Mucosa of descending colon (tissue), 3 donors: Measurements from ENCODE around the gene IGSF21. TPM values are rescaled to one million over a fixed set of nuclear protein-coding genes. Genes with fewer than 3 reads are reported as not detected.

Source experiments
- ATAC-seq: fragments of 200-7000 bp; cut with Tn5 transposase; one replicate; pipeline ENCODE4 v1.9.1; 2020; ENCODE audit warnings: mild to moderate bottlenecking, moderate library complexity
- DNase-seq, 3 donors: peaks; one replicate each; pipeline ENCODE4 v3.0.0-alpha.2; 2020
- H3K36me3 ChIP-seq: fragments of 200-600 bp; one replicate; pipeline ENCODE4 v1.8.0; 2021; ENCODE audit warnings: low read depth, mild to moderate bottlenecking
- H3K4me1 ChIP-seq: fragments of 200-600 bp; one replicate; pipeline ENCODE4 v1.8.0; 2021; ENCODE audit warnings: low read depth, mild to moderate bottlenecking
- H3K4me3 ChIP-seq: fragments of 200-600 bp; one replicate; pipeline ENCODE4 v1.8.0; 2021; ENCODE audit warnings: mild to moderate bottlenecking
- H3K9me3 ChIP-seq: fragments of 200-600 bp; one replicate; pipeline ENCODE4 v1.8.0; 2021; ENCODE audit warnings: mild to moderate bottlenecking
- CTCF ChIP-seq: fragments of 200-600 bp; IDR thresholded peaks from one replicate; pipeline ENCODE4 v1.8.0; 2022; ENCODE audit warnings: antibody characterized with exemption, mild to moderate bottlenecking
- intact Hi-C, 2 donors: fragments of 100-400 bp; cut with DNase I in 1 of 2; cut with micrococcal nuclease in 1 of 2; formaldehyde crosslinking; loops; one replicate each; pipeline versions ENCODE4 v1.11.0 to v1.11.1; 2022; cut with DNase I, micrococcal nuclease
- total RNA-seq, 3 donors: library from RNA; stranded (reverse); fragmentation: NEBNext Ultra II Directional in 2 of 3; extraction: Animal tissue kit (Norgen Biotek cat#: 25700) in 2 of 3; gene quantifications; one replicate each; pipeline versions ENCODE4 v1.2.1 to v1.2.4, GENCODE V29; 2021 to 2023
- donor health status: DM: no; HTN: no; CAD: no; lungs with moderate emphysema.
- donor health status: DM: no; HTN: no; CAD: no.
- donor health status: DM: no; HTN: yes; CAD: no.

The IGSF21 gene
- total RNA-seq, 3 donors from 2014 or later: 0.70 to 1.4 (median 0.96) TPM

DNA sequence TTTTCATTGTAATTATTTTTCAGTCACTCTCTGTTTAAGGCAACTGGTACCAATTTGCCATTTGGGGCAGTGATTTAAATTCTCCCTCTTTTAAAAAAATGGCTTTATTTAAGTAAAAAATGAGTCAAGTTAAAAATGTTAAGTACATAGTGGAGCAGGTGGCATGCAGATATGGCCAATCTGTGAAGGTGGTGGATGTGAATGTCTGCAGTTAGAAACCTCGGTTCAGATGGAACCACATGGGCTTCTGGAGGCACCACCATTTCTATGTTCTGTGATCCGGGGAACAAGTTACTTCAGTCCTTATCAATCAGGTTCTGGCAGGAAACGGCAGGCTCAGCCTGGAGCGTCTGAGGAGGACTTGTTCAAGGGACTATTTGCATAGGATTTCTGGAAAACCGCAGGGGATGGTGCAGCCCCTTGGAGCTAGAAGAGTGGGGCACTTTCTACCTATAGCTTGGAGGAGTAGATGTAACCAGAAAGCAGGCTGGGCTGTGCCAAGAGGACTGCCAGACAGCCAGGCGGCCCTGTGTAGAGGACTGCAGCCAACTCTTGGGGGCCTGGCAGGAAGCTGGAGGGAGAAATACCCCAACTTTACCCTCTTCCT lies 12.3 kb downstream of the IGSF21 start:
- intact Hi-C loops: no loop called here
- no peaks in the 10 kb centered on the region for H3K9me3 ChIP-seq
- no peaks in the 10 kb centered on the region for H3K36me3 ChIP-seq
- no peak for TF ChIP-seq CTCF
- H3K4me1 ChIP-seq: no peaks in the 10 kb centered on the region
- ATAC-seq (no peak), DNase-seq (peak in 1 of 3 donors; percentile 16)
- no peak overlapping the region for H3K4me3 ChIP-seq

- TF ChIP-seq CTCF: no peak
- intact Hi-C loops: no loop called here
Measured at GRCh38 chr1:18120638-18121037, 13.0 kb downstream of the IGSF21 start.

DNA sequence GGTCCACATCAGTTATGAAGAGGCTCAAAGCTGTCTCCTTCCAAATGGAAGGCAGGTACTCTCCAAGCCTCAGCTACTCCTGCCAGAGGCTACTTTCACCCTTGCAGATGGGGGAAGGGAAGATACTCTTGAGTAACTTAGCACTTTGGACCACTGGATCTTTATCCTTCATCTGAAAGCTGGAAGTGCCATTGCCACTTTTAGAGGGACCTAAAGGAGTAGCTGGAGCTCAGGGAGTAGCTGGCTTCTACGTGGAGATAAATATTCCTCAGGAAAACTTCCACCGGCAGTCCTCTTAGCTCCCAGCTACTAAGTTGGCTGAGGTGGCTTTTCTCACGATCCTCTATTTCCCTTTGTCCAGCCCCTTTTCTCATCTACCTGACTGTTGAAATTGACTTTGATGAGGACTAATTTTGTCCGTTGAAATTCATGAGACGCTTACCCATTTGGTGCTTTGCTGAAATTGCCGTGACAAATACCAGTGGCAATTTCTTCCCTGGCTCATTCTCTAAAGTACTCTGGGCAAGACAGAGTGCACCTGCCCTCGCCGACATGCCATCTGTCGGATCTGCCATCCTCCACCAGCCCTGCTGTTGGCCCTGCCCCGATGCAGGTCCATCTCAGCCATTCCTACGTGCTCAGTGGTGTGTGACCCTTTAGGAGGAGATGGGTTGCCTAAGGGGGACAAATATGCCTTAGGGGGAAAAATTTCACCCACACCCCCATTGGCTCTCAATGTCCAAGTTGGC lies 13.6 kb downstream of the IGSF21 start:
- H3K9me3 ChIP-seq: no peaks in the 10 kb centered on the region
- DNase-seq: no peak
- intact Hi-C loops: no loop called here
- ATAC-seq: no peak
- H3K36me3 ChIP-seq: no peaks in the 10 kb centered on the region
- no peaks in the 10 kb centered on the region for H3K4me1 ChIP-seq
- no peak overlapping the region for H3K4me3 ChIP-seq
- TF ChIP-seq CTCF: no peak

More at GRCh38 chr1:18120638-18121037, 13.0 kb downstream of the IGSF21 start:
- H3K9me3 ChIP-seq: no peaks in the 10 kb centered on the region
- DNase-seq (peak in 1 of 3 donors; percentile 1), ATAC-seq (no peak)
- H3K36me3 ChIP-seq: no peaks in the 10 kb centered on the region
- H3K4me3 ChIP-seq: no peak overlapping the region
- H3K4me1 ChIP-seq: no peaks in the 10 kb centered on the region

GRCh38 chr1:18123467-18123992 lies 15.9 kb downstream of the IGSF21 start:
- H3K4me3 ChIP-seq: no peak overlapping the region
- no peak for ATAC-seq
- H3K9me3 ChIP-seq: no peaks in the 10 kb centered on the region
- H3K36me3 ChIP-seq: no peaks in the 10 kb centered on the region
- no peaks in the 10 kb centered on the region for H3K4me1 ChIP-seq
- no peak for TF ChIP-seq CTCF
- no peak for DNase-seq
- intact Hi-C loops: no loop called here

GRCh38 chr1:18124977-18125376 lies 17.4 kb downstream of the IGSF21 start:
- Histone ChIP-seq H3K4me1 (no peaks in the 10 kb centered on the region), H3K36me3 (no peaks in the 10 kb centered on the region), H3K9me3 (no peaks in the 10 kb centered on the region), H3K4me3 (no peak overlapping the region)
- intact Hi-C loops: no loop called here
- DNase-seq (no peak), ATAC-seq (no peak)
- TF ChIP-seq CTCF: no peak
